Keratinocyte (primary cell): Measurements from ENCODE around the gene GRAMD1B. TPM values are rescaled to one million over a fixed set of nuclear protein-coding genes. Genes with fewer than 3 reads are reported as not detected.

ENCODE experiments used
- DNase-seq: peaks from one replicate; pipeline ENCODE4 v3.0.0-alpha.2; 2011; ENCODE audit warnings: low read depth, missing footprints, low spot score
- FAIRE-seq: peaks from 2 replicates; lab custom pipeline; 2011; peaks lifted over from hg19 to GRCh38; lab: Jason Lieb, UNC
- H2AFZ ChIP-seq: 2 replicates; pipeline ENCODE4 v1.6.0; 2012; ENCODE audit warnings: low read length, control low read depth, inconsistent platforms; ENCODE audit not compliant: control insufficient read depth
- H3K27ac ChIP-seq: 2 replicates; pipeline ENCODE4 v1.5.1; 2011; ENCODE audit warnings: low read length; ENCODE audit not compliant: control insufficient read depth, insufficient read depth
- H3K27me3 ChIP-seq: 3 replicates; pipeline ENCODE4 v1.6.0; 2011; ENCODE audit warnings: low read length; ENCODE audit not compliant: control insufficient read depth, insufficient read depth; ENCODE audit errors: extremely low read depth
- H3K36me3 ChIP-seq, 2 experiments: 2 replicates in 1 of 2; 3 replicates in 1 of 2; pipeline ENCODE4 v1.5.1; 2011; ENCODE audit warnings: low read length in 2 of 2, mild to moderate bottlenecking in 1 of 2; ENCODE audit not compliant: control insufficient read depth in 2 of 2, insufficient read depth in 2 of 2; ENCODE audit errors: extremely low read depth in 1 of 2
- H3K4me1 ChIP-seq: 3 replicates; pipeline ENCODE4 v1.5.1; 2011; ENCODE audit warnings: low read length; ENCODE audit not compliant: control insufficient read depth, insufficient read depth; ENCODE audit errors: extremely low read depth
- H3K4me2 ChIP-seq: 3 replicates; pipeline ENCODE4 v1.6.0; 2011; ENCODE audit warnings: low read depth, low read length; ENCODE audit not compliant: control insufficient read depth, insufficient read depth; ENCODE audit errors: extremely low read depth
- H3K4me3 ChIP-seq, 3 experiments: fragments of 200-600 bp in 1 of 3; sonication (generic) in 1 of 3; 2 replicates in 2 of 3; 3 replicates in 1 of 3; pipeline ENCODE4 v1.5.1; 2011 to 2016; ENCODE audit warnings: low read length in 3 of 3, mild to moderate bottlenecking in 3 of 3, control low read depth in 2 of 3, inconsistent platforms in 1 of 3, low read depth in 1 of 3, mixed read lengths in 1 of 3, mixed run types in 1 of 3, moderate library complexity in 1 of 3; ENCODE audit not compliant: control insufficient read depth in 2 of 3, insufficient read depth in 2 of 3; ENCODE audit errors: extremely low read depth in 1 of 3
- H3K79me2 ChIP-seq: 2 replicates; pipeline ENCODE4 v1.6.0; 2012; ENCODE audit warnings: low read length; ENCODE audit not compliant: control insufficient read depth, insufficient read depth
- H3K9ac ChIP-seq: 3 replicates; pipeline ENCODE4 v1.6.0; 2011; ENCODE audit warnings: low read length; ENCODE audit not compliant: control insufficient read depth, insufficient read depth; ENCODE audit errors: extremely low read depth
- H3K9me1 ChIP-seq: 3 replicates; pipeline ENCODE4 v1.6.0; 2011; ENCODE audit warnings: low read length; ENCODE audit not compliant: control insufficient read depth, insufficient read depth; ENCODE audit errors: extremely low read depth
- H3K9me3 ChIP-seq: 2 replicates; pipeline ENCODE4 v1.5.1; 2012; ENCODE audit warnings: low read depth, low read length; ENCODE audit not compliant: control insufficient read depth
- H4K20me1 ChIP-seq: 3 replicates; pipeline ENCODE4 v1.6.0; 2011; ENCODE audit warnings: low read length; ENCODE audit not compliant: control insufficient read depth, insufficient read depth; ENCODE audit errors: extremely low read depth
- EZH2 ChIP-seq: IDR thresholded peaks from one replicate; pipeline ENCODE4 v1.6.1; 2012; ENCODE audit warnings: inconsistent platforms, mild to moderate bottlenecking, low read length, moderate library complexity
- dilution Hi-C: fragments of 300-500 bp; cut with MboI; formaldehyde crosslinking; loops from one replicate; pipeline ENCODE4 v1.7.0; 2020; ENCODE audit warnings: low sequenced_read_pairs; ENCODE audit not compliant: extremely low pct_ligation_motif_present
- polyA plus RNA-seq, 5 experiments: library from polyadenylated mRNA; depleted of rRNA in 3 of 5; stranded (reverse) in 3 of 5; stranded (forward) in 1 of 5; unstranded in 1 of 5; fragments of >200 nt; gene quantifications; 1 replicate in 1 of 5; 2 replicates in 3 of 5; 3 replicates in 1 of 5; pipeline versions ENCODE4 v1.2.1 to v1.2.3, GENCODE V29; 2011 to 2012; ENCODE audit warnings: missing spikeins in 2 of 5, low read depth in 1 of 5, low replicate concordance in 1 of 5
- TF ChIP-seq, protein P1 (sequence below), 3 experiments: IDR thresholded peaks in 1 of 3; conservative IDR thresholded peaks in 1 of 3; optimal IDR thresholded peaks in 1 of 3; 2 replicates in 2 of 3; 3 replicates in 1 of 3; pipeline versions ENCODE3 to v1.5.1; 2011; ENCODE audit warnings: low read length in 3 of 3, mild to moderate bottlenecking in 3 of 3, moderate library complexity in 2 of 3, control low read depth in 1 of 3, inconsistent platforms in 1 of 3; ENCODE audit not compliant: insufficient read depth in 2 of 3; ENCODE audit errors: extremely low read depth in 1 of 3

The GRAMD1B gene
- polyA plus RNA-seq, 1 donor (not counting 4 experiments of a cell fraction or from before 2014, with no cell fraction given): 0.04 TPM

DNA sequence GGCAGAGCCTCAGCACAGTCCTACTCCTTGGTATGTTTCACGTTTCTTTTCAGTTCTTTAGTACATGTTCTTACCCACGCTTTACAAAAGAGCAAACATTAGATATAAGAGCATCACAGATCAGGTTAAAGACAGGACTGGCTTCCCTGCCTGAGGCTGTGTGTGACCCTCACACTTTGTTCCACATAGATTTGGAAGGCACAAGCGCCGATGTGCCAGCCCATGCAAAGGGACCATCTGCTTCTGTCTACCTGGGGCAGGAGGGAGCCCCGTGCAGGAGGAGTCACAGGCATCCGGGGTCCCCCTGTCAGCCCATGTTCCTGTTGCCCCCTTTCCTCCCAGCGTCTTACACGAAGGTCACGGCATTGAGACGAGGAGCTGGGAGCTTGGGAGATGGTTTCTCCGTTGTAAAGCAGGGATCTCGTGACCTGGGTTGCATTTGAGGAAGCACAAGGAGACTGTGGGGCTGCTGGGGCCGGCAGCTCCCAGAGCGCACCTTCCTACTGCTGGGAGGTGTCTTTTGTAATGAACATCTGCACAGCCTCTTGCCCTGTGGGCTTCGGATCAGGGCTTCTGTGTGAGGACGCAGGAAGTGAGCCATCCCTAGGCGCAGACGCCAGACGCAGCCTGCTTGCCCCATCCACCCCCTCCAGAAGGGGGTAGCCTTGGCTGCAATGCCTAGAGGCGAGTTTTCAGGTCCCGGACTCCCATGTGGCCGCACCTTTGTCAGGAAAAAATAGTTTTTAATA lies 151.8 kb downstream of the GRAMD1B start:
- TF ChIP-seq, protein P1, sequence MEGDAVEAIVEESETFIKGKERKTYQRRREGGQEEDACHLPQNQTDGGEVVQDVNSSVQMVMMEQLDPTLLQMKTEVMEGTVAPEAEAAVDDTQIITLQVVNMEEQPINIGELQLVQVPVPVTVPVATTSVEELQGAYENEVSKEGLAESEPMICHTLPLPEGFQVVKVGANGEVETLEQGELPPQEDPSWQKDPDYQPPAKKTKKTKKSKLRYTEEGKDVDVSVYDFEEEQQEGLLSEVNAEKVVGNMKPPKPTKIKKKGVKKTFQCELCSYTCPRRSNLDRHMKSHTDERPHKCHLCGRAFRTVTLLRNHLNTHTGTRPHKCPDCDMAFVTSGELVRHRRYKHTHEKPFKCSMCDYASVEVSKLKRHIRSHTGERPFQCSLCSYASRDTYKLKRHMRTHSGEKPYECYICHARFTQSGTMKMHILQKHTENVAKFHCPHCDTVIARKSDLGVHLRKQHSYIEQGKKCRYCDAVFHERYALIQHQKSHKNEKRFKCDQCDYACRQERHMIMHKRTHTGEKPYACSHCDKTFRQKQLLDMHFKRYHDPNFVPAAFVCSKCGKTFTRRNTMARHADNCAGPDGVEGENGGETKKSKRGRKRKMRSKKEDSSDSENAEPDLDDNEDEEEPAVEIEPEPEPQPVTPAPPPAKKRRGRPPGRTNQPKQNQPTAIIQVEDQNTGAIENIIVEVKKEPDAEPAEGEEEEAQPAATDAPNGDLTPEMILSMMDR (optimal IDR thresholded peaks at IDR 0.05 in 1 of 3, IDR thresholded peaks at IDR 0.05 in 1 of 3, conservative IDR thresholded peaks at IDR 0.05 in 1 of 3; ENCODE audit: extremely low read depth in 1 of 3, insufficient read depth in 2 of 3, low read length in 3 of 3): no peak
- no peak for TF ChIP-seq EZH2
- Histone ChIP-seq H3K4me2 (no peak overlapping the region), H3K4me1 (no peaks in the 10 kb centered on the region), H3K9me1 (no peaks in the 10 kb centered on the region), H3K27ac (no peak overlapping the region), H4K20me1 (no peaks in the 10 kb centered on the region), H3K79me2 (no peaks in the 10 kb centered on the region), H3K36me3 (no peaks in the 10 kb centered on the region), H2AFZ (no peak overlapping the region), H3K9ac (no peak overlapping the region), H3K9me3 (no peaks in the 10 kb centered on the region), H3K4me3 (no peak overlapping the region), H3K27me3 (peaks cover 16% of the 10 kb centered on the region)
- no peak for DNase-seq
- FAIRE-seq: no peak
- dilution Hi-C loops: no loop called here

- Histone ChIP-seq H2AFZ (no peak overlapping the region), H3K4me1 (no peaks in the 10 kb centered on the region), H3K9ac (no peak overlapping the region), H3K79me2 (no peaks in the 10 kb centered on the region), H3K27ac (no peak overlapping the region), H3K4me3 (no peak overlapping the region), H3K36me3 (no peaks in the 10 kb centered on the region), H3K9me3 (no peaks in the 10 kb centered on the region), H3K4me2 (no peak overlapping the region), H3K9me1 (no peaks in the 10 kb centered on the region), H4K20me1 (no peaks in the 10 kb centered on the region), H3K27me3 (peaks cover 18% of the 10 kb centered on the region)
- FAIRE-seq (no peak), DNase-seq (no peak)
- dilution Hi-C loops: no loop called here
- TF ChIP-seq, protein P1 (optimal IDR thresholded peaks at IDR 0.05 in 1 of 3, IDR thresholded peaks at IDR 0.05 in 1 of 3, conservative IDR thresholded peaks at IDR 0.05 in 1 of 3; ENCODE audit: extremely low read depth in 1 of 3, insufficient read depth in 2 of 3, low read length in 3 of 3): no peak
- TF ChIP-seq EZH2: no peak
These were observed 153.0 kb downstream of the GRAMD1B start for GRCh38 chr11:123582992-123583504.
